Measurements from ENCODE around the gene CYP1B1.
A peak's percentile ranks its signal among the peaks of the same experiment; 100 is the strongest.
"Not testable (repeated sequence)": the region's sequence is repeated elsewhere in the genome, so short reads cannot be mapped to it uniquely, and the experiment has no call there.

Gene CYP1B1

GRCh38 chr2:38098421-38099098 is 22.6 kb upstream of the CYP1B1 start:
- DNase-seq (ENCODE audit: low read depth in 2 of 2) = no peak

- DNase-seq (ENCODE audit: low read depth in 2 of 2) = no peak
Observed at GRCh38 chr2:38097988-38098385, 22.0 kb upstream of the CYP1B1 start.

GRCh38 chr2:38097258-38097987 is 21.5 kb upstream of the CYP1B1 start:
- DNase-seq (ENCODE audit: low read depth in 2 of 2) = no peak

GRCh38 chr2:38095996-38096861 is 20.3 kb upstream of the CYP1B1 start:
- no peak for DNase-seq (ENCODE audit: low read depth in 2 of 2)

- DNase-seq (ENCODE audit: low read depth in 2 of 2) = no peak
Observed at GRCh38 chr2:38095079-38095995, 19.4 kb upstream of the CYP1B1 start.

GRCh38 chr2:38093527-38094165 is 17.7 kb upstream of the CYP1B1 start:
- no peak for DNase-seq (ENCODE audit: low read depth in 2 of 2)

GRCh38 chr2:38092196-38092902 is 16.4 kb upstream of the CYP1B1 start:
- no peak for DNase-seq (ENCODE audit: low read depth in 2 of 2)

- DNase-seq (ENCODE audit: low read depth in 2 of 2) = no peak
Observed at GRCh38 chr2:38091760-38092159, 15.8 kb upstream of the CYP1B1 start.

GRCh38 chr2:38090928-38091327 is 15.0 kb upstream of the CYP1B1 start:
- DNase-seq (ENCODE audit: low read depth in 2 of 2) = no peak

GRCh38 chr2:38090212-38090611 is 14.3 kb upstream of the CYP1B1 start:
- not testable (repeated sequence) for DNase-seq (ENCODE audit: low read depth in 2 of 2)

- DNase-seq (ENCODE audit: low read depth in 2 of 2) = not testable (repeated sequence)
Observed at GRCh38 chr2:38085998-38086698, 10.2 kb upstream of the CYP1B1 start.

GRCh38 chr2:38084556-38084955 is 8.6 kb upstream of the CYP1B1 start:
- DNase-seq (ENCODE audit: low read depth in 2 of 2) = not testable (repeated sequence)

- DNase-seq (ENCODE audit: low read depth in 2 of 2) = not testable (repeated sequence)
Observed at GRCh38 chr2:38082727-38083126, 6.8 kb upstream of the CYP1B1 start.

- DNase-seq (ENCODE audit: low read depth in 2 of 2) = no peak
Observed at GRCh38 chr2:38080346-38080745, 4.4 kb upstream of the CYP1B1 start.

GRCh38 chr2:38079116-38080052 is 3.4 kb upstream of the CYP1B1 start:
- DNase-seq (ENCODE audit: low read depth in 2 of 2) = no peak

GRCh38 chr2:38077431-38077769 is 1.4 kb upstream of the CYP1B1 start:
- DNase-seq (ENCODE audit: low read depth in 2 of 2) = no peak

GRCh38 chr2:38076710-38077430 is 919 bp upstream of the CYP1B1 start:
- DNase-seq (ENCODE audit: low read depth in 2 of 2) = peak; percentile 68 to 78

Data from stimulated activated CD8-positive, alpha-beta memory T cell treated with anti-CD3 and anti-CD28 coated beads, Interleukin-15, amount 100 ng/mL, for 48 hours (primary cell).